SW480 (cell line): Measurements from ENCODE around the gene BEAN1.
A peak's percentile ranks its signal among the peaks of the same experiment; 100 is the strongest.
"Not testable (repeated sequence)": the region's sequence is repeated elsewhere in the genome, so short reads cannot be mapped to it uniquely, and the experiment has no call there.

Source experiments
- DNase-seq: peaks from one replicate; pipeline ENCODE4 v3.0.0-alpha.2; 2016; ENCODE audit warnings: low spot score

BEAN1 gene

GRCh38 chr16:66441586-66442375, 14.7 kb downstream of the BEAN1 start:
- no peak for DNase-seq

DNA sequence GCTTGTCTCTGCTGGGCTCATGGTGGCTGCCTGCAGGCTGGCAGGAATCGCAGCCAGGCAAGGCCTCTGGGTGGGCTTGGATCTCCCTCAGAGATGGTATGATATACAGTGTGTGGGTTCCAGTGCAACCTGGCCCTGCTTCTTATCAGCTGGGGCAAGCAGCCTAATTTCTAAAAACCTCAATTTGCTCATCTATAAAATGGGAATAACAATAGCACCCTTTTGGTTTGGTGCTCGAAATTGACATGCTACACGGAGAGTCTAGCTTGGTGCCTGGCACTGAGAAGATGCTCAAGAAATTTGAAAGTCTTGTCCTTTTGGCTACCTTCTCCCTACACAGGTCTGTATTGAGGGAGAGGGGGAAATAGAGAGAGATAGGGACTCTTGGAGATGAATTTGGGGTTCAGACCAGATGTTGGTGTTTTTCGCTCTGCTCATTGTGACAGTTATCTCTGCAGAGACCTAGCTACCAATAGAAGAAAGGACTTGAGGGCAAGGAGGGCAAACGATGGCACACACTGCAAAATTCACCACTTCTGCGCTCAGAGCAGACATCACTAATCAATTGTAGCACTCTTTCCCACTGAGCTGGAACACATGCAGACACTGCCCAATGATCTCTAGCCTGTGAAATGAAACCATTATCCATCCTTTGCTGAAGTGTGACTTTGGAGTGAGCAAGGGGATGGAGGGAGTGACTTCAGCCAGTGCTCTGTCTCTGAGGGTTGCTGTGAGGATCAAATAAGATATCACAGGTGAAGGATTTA, 15.6 kb downstream of the BEAN1 start:
- no peak for DNase-seq

GRCh38 chr16:66443269-66443652, 16.2 kb downstream of the BEAN1 start:
- no peak for DNase-seq

GRCh38 chr16:66444049-66444481, 17.0 kb downstream of the BEAN1 start:
- no peak for DNase-seq

DNA sequence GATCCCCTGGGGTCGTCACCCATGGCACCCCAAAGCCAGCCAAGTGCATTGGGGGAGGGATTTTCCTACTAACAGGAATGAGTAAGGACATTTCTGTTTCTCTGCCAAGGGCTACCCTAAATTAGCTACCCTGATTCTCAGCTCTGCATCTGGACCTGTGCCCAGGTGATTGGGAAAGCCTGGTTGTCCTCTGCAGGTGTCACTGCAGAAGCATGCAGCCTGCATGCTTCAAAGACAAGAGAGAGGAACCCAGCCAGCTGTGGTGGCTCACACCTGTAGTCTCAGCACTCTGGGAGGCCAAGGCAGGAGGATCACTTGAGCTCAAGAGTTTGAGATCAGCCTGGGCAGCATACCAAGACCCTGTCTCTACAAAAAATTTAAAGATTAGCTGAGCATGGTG, 19.6 kb downstream of the BEAN1 start:
- no peak for DNase-seq

- DNase-seq, result no peak
These were observed 20.4 kb downstream of the BEAN1 start for GRCh38 chr16:66447491-66447890.

- DNase-seq, result no peak
These were observed 24.5 kb downstream of the BEAN1 start for GRCh38 chr16:66451548-66451947.

DNA sequence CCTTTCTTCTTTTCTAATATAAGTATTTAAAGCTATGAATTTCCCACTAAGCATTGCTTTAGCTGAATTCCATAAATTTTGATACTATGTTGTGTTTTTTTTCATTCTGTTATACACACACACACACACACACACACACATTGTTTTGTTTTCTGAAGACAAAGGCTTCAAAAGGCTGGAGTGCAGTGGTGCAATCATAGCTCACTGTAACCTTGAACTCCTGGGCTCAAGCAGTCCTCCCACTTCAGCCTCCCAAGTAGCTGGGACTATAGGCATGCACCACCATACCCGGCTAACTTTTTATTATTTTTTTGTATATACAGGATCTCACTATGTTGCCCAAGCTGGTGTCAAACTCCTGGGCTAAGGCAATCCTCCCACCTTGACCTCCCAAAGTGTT, 26.1 kb downstream of the BEAN1 start:
- not testable (repeated sequence) for DNase-seq

- no peak for DNase-seq
These were observed 27.7 kb downstream of the BEAN1 start for GRCh38 chr16:66454751-66455150.

GRCh38 chr16:66455970-66456369, 28.9 kb downstream of the BEAN1 start:
- no peak for DNase-seq

GRCh38 chr16:66457888-66458287, 30.8 kb downstream of the BEAN1 start:
- peak; percentile 40 for DNase-seq

DNA sequence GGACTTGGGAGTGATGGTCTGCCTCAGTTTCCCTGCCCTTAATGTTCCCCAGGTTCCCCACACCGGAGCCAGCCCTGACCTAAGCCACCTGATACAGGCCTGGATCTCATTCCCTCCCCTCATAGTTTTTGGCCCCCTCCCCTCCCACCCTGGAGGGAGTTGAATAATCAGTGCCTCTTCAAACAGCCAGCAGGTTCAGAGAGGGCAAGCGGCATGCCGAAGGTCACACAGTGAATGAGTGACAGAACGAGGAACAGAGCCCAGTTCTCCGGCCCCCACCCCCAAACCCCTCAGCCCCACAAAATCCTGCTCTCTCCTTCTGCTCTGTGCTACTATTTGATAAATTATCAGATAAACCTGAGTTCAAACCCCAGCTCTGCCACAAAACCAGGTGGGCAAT, 31.2 kb downstream of the BEAN1 start:
- DNase-seq, result no peak

GRCh38 chr16:66458853-66459252, 31.8 kb downstream of the BEAN1 start:
- no peak for DNase-seq

DNA sequence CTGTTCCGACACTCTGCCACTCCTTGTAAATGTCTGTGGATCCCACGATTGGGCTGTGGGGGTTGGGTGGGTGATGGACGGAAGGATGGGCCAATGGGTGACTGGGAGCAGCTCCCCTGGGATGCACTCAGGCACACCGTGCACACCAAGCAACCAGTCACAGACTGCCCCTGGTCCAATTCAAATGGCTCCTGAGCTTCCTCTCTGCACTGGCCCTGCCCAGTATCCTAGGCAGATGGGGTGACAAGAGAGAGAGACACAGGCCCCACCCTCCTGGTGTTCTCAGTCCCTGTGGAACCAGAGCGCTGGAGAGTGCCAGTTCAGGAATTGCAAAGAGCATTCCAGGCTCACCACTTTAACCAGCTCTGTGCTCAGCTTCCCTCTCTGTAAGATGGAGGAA, 32.8 kb downstream of the BEAN1 start:
- no peak for DNase-seq

GRCh38 chr16:66460703-66461102, 33.6 kb downstream of the BEAN1 start:
- no peak for DNase-seq

- no peak for DNase-seq
These were observed 35.8 kb downstream of the BEAN1 start for GRCh38 chr16:66462912-66463311.

GRCh38 chr16:66465946-66466345, 38.9 kb downstream of the BEAN1 start:
- not testable (repeated sequence) for DNase-seq

DNA sequence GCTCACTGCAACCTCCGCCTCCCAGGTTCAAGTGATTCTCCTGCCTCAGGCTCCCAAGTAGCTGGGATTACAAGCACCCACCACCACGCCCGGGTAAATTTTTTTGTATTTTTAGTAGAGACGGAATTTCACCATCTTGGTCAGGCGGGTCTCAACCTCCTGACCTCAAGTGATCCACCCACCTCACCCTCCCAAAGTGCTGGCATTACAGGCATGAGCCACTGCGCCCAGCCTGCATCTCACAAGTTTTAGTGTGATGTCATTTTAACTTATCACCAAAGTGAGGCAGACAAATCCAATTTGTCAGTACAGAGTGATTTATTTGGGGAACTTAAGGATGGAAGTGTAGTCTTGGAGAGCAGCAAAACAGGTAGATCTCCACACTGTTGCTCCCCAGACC, 39.5 kb downstream of the BEAN1 start:
- not testable (repeated sequence) for DNase-seq

- DNase-seq, result no peak
These were observed 40.5 kb downstream of the BEAN1 start for GRCh38 chr16:66467611-66468010.

DNA sequence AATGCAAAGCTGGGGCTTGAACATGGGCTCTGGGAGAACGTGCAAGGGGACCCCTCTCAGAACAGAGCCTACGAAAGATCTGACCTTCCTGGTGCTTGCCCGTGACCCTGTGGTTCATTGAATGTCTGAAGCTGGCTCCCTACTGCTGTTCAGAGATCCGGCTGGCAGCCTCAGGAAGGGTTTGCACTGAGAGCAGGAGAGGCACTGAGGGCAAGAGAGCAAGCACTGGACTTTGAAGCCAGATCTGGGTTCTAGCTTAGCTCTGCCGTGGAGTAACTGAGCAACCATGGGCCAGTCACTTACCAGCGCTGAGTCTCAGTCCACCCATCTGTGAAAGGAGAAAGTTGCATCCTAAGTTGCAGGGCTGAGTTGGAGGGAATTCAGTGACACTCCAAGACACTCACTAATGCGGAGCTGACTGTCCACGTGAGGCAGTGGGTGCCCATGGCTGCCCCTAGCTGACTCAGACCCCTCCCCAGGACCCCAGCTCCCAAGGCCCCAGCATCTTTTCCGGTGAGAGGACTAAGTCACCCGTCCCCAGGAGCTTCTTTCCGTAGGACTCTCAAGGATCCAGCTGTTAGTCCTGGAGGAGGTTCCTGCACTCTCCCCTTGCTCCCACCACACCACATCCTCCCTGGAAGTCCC, 41.3 kb downstream of the BEAN1 start:
- DNase-seq, result no peak

- DNase-seq, result no peak
These were observed 42.3 kb downstream of the BEAN1 start for GRCh38 chr16:66469291-66469946.

DNA sequence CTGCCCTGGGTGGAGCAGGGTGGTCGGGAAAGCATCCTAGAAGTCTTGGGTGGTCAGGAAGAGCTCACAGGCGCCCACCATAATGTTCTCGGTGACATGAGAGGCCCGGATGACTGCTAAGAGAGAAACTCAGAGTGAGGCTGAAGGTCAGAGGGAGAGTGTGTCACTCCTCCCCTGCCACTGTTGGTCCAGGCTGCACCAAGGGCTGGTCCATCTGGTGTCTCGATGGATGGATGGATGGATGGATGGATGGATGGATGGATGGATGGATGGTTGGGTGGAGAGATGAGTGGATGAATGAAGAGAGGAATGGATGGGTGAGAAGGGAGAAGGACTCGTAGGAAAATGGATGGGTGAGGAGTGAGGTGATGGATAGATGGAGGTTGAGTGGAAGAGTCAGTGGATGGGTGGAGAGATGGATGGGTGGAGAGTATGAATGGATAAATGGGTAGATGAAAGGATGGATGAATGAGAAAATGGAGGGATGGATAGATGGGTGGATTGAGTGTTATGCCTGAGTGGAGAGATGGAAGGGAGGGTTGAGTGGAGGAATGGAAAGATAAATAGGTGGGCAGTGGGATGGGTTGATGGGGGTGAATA, 43.0 kb downstream of the BEAN1 start:
- no peak for DNase-seq
